ENCODE data around the gene EHMT1. TPM values are rescaled to one million over a fixed set of nuclear protein-coding genes. Genes with fewer than 3 reads are reported as not detected.

Gene EHMT1
- total RNA-seq, 2 experiments from 2014 or later = 145 to 295 TPM

DNA sequence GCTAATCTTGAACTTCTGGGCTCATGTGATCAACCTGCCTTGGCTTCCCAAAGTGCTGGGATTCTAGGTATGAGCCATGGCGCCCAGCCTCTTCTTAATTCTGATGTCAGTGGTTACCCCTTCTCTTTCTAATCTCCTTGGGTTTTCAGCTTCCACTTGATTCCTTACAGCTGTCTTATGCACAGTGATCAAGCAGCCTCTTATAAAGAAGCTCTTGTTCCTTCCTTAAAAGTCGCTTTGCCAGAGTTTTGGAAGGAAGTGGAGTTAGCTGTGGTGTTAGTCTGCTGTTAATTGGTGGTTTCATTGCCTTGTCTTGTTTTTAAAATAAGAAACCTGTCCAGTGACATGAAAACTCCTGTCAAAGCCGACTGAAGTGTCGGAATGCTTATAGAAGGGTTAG, 130.7 kb downstream of the EHMT1 start:
- no peak overlapping the region for H2AFZ ChIP-seq (ENCODE audit: low read length)
- POLR2A ChIA-PET = interaction anchor here (0.9 kb wide), 1 partner anchor 171 kb away, joined by 3 read pairs; no protein-coding TSS in a partner anchor
- CTCF ChIA-PET (ENCODE audit: unreplicated experiment) = no interaction called here
- no peak for DNase-seq (ENCODE audit: low spot score)
- H3K79me2 ChIP-seq (ENCODE audit: insufficient read depth, low read depth, low read length) = peaks cover 35% of the 10 kb centered on the region; the same call in 1 of the 2 replicates
- peaks cover 18% of the 10 kb centered on the region for H3K4me1 ChIP-seq (ENCODE audit: insufficient read depth, low read length, poor library complexity, severe bottlenecking)
- H3K4me3 ChIP-seq (ENCODE audit: low read depth, low read length, poor library complexity, severe bottlenecking) = no peak overlapping the region
- H3K36me3 ChIP-seq (ENCODE audit: insufficient read depth, low read length) = peaks cover 97% of the 10 kb centered on the region
- H3K27ac ChIP-seq (ENCODE audit: low read depth, low read length, poor library complexity, severe bottlenecking) = no peak overlapping the region
- BruUV-seq (replicated peaks) = no TSS peak
- no peaks in the 10 kb centered on the region for H4K20me1 ChIP-seq (ENCODE audit: insufficient read depth, low read length)
- TF ChIP-seq EZH2phosphoT487 (IDR thresholded peaks at IDR 0.05; ENCODE audit: borderline replicate concordance, low read depth, low read length) = no peak
- TF ChIP-seq, protein P1, sequence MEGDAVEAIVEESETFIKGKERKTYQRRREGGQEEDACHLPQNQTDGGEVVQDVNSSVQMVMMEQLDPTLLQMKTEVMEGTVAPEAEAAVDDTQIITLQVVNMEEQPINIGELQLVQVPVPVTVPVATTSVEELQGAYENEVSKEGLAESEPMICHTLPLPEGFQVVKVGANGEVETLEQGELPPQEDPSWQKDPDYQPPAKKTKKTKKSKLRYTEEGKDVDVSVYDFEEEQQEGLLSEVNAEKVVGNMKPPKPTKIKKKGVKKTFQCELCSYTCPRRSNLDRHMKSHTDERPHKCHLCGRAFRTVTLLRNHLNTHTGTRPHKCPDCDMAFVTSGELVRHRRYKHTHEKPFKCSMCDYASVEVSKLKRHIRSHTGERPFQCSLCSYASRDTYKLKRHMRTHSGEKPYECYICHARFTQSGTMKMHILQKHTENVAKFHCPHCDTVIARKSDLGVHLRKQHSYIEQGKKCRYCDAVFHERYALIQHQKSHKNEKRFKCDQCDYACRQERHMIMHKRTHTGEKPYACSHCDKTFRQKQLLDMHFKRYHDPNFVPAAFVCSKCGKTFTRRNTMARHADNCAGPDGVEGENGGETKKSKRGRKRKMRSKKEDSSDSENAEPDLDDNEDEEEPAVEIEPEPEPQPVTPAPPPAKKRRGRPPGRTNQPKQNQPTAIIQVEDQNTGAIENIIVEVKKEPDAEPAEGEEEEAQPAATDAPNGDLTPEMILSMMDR (conservative IDR thresholded peaks at IDR 0.05; ENCODE audit: low read length) = no peak
- H3K9me2 ChIP-seq (ENCODE audit: insufficient read depth, low read length) = no peaks in the 10 kb centered on the region
- no peak overlapping the region for H3K4me2 ChIP-seq (ENCODE audit: low read length)
- intact Hi-C loops (cut with micrococcal nuclease; ENCODE audit: unreplicated experiment) = no loop called here
- H3K9me3 ChIP-seq (ENCODE audit: low read length) = no peaks in the 10 kb centered on the region

DNA sequence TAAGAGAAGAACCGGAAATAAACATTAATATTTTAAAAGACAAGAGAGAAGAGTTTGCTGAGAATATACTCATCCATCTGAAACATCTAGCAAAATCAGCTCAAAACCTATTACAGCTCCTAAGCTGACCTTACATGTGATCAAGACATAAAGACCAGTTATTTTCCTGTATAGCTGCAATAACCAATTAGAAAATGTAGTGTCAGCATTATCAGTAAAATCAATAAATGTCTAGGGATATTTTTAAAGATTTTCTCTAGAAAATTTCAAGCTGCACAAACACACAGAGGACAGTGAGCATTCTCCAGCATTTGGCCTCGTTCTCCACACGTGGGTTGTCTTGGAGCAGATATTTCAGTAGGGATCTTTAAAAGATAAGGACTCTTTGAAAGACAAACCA, 131.2 kb downstream of the EHMT1 start:
- intact Hi-C loops (cut with micrococcal nuclease; ENCODE audit: unreplicated experiment) = no loop called here
- POLR2A ChIA-PET = no interaction called here
- no TSS peak for BruUV-seq (replicated peaks)

DNA sequence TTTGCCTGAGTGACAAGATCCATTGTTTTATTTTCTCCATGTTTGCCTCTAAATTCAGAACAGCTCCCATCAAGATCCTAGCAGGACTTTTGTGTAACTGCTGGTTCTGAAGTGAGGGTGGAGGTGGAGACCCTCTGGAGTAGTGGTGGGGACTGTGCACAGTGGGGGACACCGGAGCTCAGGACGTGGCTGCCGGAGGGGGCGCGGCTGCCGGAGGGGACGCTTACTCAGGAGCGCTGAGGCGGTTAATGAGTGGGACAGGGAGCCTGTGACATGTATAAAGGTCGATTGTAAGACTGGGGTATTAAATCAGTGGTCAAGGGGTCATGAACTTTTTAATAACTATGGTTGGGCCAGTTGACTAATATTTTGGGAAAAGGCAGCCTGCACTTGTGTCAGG, 131.8 kb downstream of the EHMT1 start:
- H3K9me2 ChIP-seq (ENCODE audit: insufficient read depth, low read length) = no peaks in the 10 kb centered on the region
- no TSS peak for BruUV-seq (replicated peaks)
- H3K4me2 ChIP-seq (ENCODE audit: low read length) = no peak overlapping the region
- peaks cover 35% of the 10 kb centered on the region; the same call in 1 of the 2 replicates for H3K79me2 ChIP-seq (ENCODE audit: insufficient read depth, low read depth, low read length)
- no peak overlapping the region for H2AFZ ChIP-seq (ENCODE audit: low read length)
- ChIA-PET CTCF (ENCODE audit: unreplicated experiment) (no interaction called here), POLR2A (no interaction called here)
- no peak for DNase-seq (ENCODE audit: low spot score)
- peaks cover 100% of the 10 kb centered on the region for H3K36me3 ChIP-seq (ENCODE audit: insufficient read depth, low read length)
- peaks cover 8% of the 10 kb centered on the region for H3K4me1 ChIP-seq (ENCODE audit: insufficient read depth, low read length, poor library complexity, severe bottlenecking)
- intact Hi-C loops (cut with micrococcal nuclease; ENCODE audit: unreplicated experiment) = no loop called here
- no peak overlapping the region for H3K4me3 ChIP-seq (ENCODE audit: low read depth, low read length, poor library complexity, severe bottlenecking)
- no peak for TF ChIP-seq EZH2phosphoT487 (IDR thresholded peaks at IDR 0.05; ENCODE audit: borderline replicate concordance, low read depth, low read length)
- TF ChIP-seq, protein P1 (conservative IDR thresholded peaks at IDR 0.05; ENCODE audit: low read length) = no peak
- no peak overlapping the region for H3K27ac ChIP-seq (ENCODE audit: low read depth, low read length, poor library complexity, severe bottlenecking)
- no peaks in the 10 kb centered on the region for H4K20me1 ChIP-seq (ENCODE audit: insufficient read depth, low read length)
- no peaks in the 10 kb centered on the region; the same call in 1 of the 2 replicates for H3K9me3 ChIP-seq (ENCODE audit: low read length)

More for the DNA sequence above, 131.2 kb downstream of the EHMT1 start:
- H3K36me3 ChIP-seq (ENCODE audit: insufficient read depth, low read length) = peaks cover 97% of the 10 kb centered on the region
- DNase-seq (ENCODE audit: low spot score) = no peak
- H4K20me1 ChIP-seq (ENCODE audit: insufficient read depth, low read length) = no peaks in the 10 kb centered on the region
- CTCF ChIA-PET (ENCODE audit: unreplicated experiment) = no interaction called here
- no peaks in the 10 kb centered on the region for H3K9me2 ChIP-seq (ENCODE audit: insufficient read depth, low read length)
- no peaks in the 10 kb centered on the region; the same call in 1 of the 2 replicates for H3K9me3 ChIP-seq (ENCODE audit: low read length)
- no peak overlapping the region for H3K4me3 ChIP-seq (ENCODE audit: low read depth, low read length, poor library complexity, severe bottlenecking)
- no peak for TF ChIP-seq EZH2phosphoT487 (IDR thresholded peaks at IDR 0.05; ENCODE audit: borderline replicate concordance, low read depth, low read length)
- TF ChIP-seq, protein P1 (conservative IDR thresholded peaks at IDR 0.05; ENCODE audit: low read length) = no peak
- peaks cover 35% of the 10 kb centered on the region; the same call in 1 of the 2 replicates for H3K79me2 ChIP-seq (ENCODE audit: insufficient read depth, low read depth, low read length)
- H2AFZ ChIP-seq (ENCODE audit: low read length) = no peak overlapping the region
- no peak overlapping the region for H3K4me2 ChIP-seq (ENCODE audit: low read length)
- no peak overlapping the region for H3K27ac ChIP-seq (ENCODE audit: low read depth, low read length, poor library complexity, severe bottlenecking)
- H3K4me1 ChIP-seq (ENCODE audit: insufficient read depth, low read length, poor library complexity, severe bottlenecking) = peaks cover 13% of the 10 kb centered on the region
